Urothelium cell line (cell line): ENCODE results near the gene NEK6.
A peak's percentile ranks its signal among the peaks of the same experiment; 100 is the strongest.

Experiments used
- DNase-seq: peaks from one replicate; pipeline ENCODE4 v3.0.0; 2011; ENCODE audit warnings: low spot score, mixed read lengths
- FAIRE-seq: peaks from 2 replicates; lab custom pipeline; 2011; peaks lifted over from hg19 to GRCh38; lab: Jason Lieb, UNC

The NEK6 gene

DNA sequence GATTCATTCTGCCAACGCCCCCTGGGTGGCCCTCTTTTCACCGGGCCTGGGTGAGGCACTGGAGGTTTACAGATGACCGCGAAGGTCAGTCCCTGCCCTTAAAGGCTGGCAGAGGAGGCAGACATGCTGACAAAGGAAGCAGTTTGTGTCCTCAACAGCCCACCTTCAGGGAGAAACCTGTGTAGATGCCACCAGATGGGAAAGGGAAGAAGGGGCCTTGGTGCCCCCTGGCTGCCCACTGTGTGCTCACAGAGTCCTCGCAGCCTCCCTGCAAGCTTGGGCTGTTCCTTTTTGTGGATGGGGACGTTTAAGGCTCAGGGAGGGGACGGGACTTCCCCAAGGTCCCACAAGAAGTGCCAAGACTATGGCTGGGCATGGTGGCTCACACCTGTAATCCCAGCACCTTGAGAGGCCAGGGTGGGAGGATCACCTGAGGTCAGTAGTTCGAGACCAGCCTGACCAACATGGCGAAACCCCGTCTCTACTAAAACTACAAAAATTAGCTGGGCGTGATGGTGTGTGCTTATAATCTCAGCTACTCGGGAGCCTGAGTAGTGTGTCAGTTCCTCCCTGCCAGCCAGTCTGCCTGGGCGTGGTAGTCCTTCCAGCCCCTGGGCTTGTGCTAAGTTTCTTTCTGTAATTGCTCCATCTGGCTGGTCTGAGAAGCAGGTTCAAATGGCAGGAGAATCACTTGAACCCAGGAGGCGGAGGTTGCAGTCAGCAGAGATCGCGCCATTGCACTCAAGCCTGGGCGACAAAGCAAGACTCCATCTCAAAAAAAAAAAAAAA is 36.2 kb downstream of the NEK6 start:
- FAIRE-seq (no peak), DNase-seq (no peak)

DNA sequence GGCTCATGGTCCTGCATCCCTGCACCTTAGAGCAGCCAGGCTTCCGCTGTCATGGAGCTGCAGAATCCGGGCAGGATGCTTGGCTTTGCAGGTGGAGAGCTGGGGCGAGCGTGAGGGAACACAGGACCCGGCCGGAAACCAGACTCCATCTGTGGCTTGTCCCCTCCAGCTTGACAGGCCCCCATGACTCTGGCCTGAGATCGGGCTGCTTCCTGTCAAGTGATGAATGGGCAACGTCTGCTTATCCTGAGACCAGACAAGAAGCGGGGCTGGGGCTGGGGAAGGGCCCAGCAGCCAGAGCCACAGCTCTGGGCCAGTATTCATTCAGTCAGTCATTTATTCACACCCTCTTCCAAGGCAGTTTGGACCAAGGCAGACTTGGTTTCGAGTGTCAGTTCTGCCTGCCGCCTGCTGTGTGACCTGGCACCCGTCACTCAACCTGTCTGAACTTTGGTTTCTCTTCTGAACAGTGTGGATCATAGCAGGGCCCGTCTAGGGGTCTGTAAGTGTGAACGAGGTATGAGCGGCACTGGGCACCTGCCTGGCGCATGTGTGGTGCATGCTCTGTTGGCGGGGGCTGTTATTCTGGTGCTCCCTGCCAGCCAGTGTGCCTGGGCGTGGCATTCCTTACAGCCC is 37.5 kb downstream of the NEK6 start:
- DNase-seq (no peak), FAIRE-seq (no peak)

DNA sequence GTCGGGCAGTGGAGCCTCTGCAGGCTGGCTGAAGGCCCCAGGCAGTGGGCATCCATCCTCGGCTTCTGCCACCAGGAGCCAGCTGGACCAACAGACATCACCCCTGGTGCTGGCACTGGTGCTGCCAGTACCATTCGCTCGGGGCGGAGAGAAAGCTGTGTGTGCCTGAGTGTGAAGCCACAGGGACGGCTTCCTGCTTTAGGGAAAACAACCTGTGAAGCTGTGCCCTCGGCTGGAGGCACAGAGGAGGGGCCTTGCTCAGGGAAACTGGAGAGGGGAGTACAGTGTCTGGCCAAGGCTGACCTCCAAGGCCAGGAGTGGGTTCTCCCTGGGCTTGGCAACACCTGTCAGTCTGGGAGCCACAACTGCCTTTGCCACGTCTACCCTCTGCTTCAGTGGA is 38.3 kb downstream of the NEK6 start:
- DNase-seq (no peak), FAIRE-seq (no peak)

DNA sequence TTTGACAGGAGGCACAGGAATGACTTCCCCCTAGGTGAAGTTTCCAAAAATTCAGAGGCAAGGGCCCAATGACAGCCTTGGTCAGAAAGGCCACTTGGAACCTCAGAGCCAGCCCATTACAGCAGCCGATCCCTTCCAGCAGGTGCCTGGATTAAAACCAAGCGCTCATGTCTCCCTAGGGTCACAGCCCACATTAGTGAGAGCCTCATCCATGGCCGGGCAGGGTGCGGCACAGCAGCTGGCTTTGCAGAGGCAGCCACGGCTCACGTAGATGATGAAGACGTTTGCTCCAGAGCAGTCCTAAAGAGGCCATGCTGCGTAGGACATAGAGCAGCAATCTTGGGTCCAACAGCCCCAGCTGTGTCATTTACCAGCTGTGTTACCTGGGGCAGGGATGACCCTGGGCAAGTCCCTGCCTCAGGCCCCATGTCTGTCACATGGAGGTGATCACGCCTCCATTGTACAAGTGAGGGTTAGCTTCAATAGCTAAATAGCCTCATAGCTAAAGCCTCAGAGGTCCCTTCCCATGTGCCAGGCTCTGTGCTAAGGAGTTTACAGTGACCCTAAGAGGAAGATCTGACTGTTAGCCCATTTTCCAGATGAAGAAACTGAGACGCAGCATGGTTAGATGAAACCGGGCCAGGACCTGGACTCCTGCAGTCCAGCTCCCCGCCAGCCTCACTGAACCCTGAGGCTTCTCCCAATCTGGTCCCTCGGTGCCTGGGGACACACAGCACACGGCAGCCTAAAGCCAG is 39.2 kb downstream of the NEK6 start:
- DNase-seq (no peak), FAIRE-seq (no peak)

DNA sequence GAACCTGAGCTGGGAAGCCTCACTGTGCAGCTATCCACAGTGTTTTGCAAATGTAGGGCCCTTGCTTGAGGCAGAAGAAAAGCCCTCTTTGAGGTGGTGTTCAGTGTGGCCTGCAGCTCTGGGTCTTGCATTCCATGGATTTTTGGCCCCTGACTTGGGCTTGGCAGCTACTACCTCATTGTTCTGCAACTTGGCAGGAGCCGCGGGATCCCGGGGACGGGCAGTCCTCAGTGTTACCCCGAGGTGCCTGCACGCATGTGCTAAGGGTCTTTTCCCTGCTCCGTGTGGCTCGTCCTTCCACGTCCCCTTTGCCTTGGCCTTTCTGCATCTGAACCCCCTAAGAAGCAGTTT is 39.8 kb downstream of the NEK6 start:
- FAIRE-seq (no peak), DNase-seq (peak; percentile 89)

DNA sequence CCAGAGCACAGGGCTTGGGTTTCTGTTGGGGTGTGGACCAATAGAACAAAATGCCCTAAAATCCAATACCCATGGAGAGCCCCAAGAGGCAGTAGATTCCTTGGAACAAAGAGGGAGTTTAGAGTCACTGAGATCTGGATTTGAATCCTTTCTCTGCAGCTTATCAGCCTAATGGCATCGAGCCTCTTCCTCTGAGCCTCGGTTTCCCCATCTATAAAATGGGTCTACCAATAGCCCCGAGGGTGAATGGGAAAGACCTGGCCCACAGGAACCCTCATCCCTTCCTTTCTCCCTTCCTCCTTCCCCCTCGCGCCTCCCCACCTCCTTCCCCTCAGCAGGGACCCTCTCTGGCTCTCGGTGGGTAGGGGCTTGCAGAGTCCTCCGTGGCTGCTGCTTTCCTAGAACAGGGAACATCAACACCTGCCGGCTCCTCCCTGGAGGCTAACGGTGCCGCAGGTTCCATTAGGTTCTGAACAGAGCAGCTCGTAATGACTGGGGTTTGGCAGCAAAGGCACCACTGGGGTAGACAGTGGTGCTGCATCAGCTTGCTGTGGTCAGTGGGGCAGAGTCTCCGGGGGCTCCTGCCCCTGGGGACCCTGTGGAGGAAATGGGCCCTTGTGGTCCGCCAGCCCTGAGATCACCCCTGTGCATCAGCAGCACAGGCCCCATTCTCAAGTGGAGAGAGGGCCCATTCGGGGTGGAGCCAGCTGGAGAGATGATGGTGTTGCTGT is 40.3 kb downstream of the NEK6 start:
- FAIRE-seq (no peak), DNase-seq (no peak)

DNA sequence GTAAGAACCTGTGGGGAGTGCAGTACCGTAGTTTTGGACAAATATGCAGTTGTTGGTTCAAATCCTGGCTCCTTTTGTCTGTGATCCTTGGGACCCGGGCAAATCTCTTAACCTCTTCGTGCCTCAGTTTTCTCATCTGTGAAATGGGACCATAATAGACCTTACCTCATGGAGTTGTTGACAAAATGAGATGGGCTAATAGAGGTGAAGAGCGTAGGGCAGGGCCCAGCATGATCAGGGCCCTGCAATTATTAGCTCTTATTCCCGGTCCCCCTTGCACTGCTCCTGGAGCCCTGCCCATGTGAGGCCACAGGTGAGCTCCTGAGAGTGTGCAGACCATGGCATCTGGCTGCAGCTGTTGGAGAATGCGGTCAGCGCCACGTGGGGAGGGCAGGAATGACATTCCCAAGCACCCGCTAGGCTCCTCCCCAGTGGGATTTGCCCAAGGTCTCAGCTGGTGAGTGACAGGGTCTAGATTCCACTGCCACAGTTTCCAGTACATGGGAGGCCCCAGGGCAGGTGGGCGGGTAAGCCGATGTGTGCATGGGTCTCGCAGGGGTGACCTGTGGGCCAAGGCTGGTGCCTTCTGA is 41.0 kb downstream of the NEK6 start:
- FAIRE-seq, result no peak
- peak; percentile 56 for DNase-seq

DNA sequence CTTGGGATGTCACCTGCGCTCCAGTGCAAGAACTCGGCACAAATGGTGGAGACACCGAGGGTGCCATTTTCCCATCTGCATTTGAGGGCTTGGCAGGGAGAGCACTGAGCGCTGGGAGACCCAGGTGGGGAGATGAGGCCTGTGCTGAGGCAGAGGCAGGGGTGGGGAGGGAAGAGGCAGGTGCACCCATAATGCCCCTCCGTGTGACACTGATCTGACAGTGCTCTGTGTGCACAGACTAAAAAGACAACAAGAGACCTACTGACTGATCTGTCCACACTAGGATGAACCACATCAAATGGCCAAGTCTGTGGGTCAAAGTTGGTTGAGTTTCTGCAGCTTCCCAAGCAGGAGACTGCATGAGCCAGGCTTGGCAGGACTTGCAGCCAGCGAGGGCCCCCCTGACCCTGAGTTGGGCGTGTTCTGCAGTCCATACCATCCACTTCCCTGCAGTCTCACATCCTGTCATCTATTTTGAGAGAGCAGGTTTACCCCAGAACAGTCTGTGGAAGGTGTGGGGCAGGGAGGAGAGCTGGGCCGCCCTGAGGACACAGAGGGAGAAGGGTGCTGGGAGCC is 41.9 kb downstream of the NEK6 start:
- DNase-seq (no peak), FAIRE-seq (no peak)

DNA sequence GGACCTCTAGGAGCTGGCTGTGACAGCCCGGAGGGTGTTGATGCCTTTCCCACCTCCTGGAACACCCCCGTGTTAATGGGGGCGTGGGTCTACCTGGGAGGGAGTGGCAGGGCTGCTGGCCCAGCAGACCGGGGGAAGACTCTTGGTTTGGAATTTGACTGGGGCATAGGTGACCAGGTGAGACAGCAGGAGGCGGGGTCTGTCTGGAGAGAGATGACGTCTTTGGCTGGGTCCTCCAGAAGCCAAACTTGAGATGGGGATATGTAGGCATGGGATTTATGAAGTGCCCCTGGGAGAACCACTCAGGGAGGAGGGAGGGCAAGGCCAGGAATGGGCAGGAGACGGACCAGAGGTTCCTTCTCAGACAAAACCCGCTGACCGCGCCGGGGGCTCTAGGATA is 42.6 kb downstream of the NEK6 start:
- DNase-seq (no peak), FAIRE-seq (no peak)

DNA sequence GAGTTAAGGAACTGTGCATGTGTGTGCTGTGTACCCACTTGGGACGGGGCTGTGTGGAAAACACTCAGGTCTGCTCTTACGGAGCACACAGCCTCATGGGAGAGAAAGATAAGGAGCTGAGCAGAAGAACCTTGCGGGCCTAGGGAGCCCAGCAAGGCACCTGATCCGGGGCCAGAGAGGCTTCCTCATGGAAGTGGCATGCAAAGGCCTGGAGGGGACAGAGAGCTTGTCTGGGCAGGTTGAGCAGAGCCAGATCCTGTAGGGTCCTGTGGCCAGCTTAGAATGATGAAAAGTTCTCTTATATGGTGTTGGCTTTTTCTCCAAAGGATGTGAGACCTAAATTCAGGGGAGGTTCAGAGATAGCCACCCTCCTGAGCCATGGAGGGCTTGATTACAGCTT is 45.2 kb downstream of the NEK6 start:
- no peak for DNase-seq
- no peak for FAIRE-seq

DNA sequence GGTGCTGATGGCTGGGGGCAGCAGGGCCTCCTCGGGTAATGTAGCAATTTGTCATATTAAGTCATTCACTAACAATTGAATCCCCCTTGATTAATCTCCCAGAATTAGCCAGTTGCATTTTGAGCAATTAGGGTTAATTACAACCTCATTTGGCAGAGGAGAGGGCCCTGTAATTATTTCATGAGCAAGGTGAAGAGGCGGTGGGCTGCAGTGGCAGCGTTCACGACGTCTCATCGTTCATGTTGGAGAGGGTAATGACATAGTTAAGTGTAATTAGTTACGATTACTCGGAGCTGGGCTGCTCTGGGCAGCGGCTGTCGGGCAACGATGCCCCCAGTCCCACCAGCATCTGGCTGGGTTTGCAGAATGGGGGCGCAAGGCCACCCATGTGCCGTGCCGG is 46.0 kb downstream of the NEK6 start:
- no peak for DNase-seq
- FAIRE-seq, result no peak

DNA sequence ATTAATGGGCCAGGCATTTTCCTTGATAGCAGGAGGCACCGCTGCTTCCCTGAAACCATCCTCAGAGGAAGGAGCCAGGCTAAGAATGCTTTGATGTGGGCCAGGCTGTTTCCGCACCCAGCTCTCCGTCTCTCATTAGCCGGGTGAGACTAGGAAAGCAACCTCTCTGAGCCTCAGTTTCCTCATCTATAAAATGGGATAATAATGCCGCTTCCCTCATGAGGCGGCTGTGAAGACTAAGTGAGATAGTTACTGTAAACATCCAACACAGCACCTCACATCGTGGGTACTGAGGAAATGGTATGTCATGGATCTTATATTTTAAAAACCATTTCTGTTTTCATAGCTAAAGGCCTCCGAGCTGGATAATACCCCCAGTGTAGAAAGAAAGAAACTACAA is 46.5 kb downstream of the NEK6 start:
- FAIRE-seq, result no peak
- DNase-seq, result no peak

DNA sequence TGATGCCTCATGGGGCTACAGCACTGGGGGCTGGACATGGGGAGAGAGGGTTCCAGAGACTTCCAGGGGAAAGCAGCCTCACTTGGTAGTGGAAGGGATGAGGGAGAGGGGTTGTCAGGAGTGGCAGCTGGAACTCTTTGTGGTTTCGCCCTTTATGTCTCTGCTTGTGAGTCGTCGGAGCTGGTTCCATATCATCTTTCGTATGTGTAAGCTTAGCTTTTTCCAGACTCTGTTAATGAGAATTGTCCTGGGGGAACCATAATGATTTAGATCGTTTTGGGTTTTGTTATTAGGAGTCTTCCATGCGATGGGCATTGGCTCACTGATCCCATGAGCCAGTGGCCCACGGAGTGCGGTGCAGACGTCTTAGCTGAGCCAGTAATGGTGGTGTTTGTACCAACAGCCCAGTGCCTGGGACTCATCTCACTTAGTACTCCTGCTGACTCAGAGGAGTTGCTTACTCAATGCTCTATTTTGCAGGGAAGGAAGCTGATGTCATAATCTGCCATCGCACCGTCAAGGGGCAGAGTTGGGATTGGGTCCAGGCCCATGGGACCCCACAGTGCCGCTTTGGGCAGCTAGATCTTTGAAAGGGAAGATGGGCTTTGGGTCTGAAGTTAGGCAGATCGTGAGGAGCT is 48.5 kb downstream of the NEK6 start:
- DNase-seq, result peak; percentile 73

DNA sequence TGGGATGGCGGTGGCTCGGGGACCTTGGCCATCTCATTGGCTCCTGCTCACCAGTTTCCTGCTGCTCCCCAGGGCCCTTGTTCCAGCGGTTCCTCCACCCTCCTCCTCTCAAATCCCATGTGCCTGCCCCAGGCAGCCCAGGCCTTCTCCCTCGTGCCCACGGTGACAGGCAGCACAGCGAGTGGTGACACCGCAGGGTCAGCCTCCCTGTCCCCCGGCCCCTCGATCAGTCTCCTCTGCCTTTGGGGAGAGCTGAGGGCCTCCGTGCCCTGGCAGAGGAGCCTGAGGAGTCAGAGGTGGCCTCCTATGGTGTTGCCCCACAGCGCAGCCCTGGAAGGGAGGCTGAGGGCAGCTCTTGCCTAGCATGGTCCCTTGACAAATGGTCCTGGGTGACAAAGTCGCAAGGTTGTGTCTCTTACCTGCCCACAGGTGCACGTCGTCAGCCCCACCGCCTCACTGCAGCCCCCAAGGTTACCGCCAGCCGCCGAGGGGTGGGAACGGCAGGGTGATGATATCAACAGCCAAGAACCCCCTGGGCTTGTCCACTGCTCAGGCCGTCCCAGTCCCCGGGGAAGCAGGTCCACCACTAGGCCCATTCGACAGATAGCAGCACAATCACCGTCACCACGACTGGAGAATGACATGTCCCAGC is 49.8 kb downstream of the NEK6 start:
- FAIRE-seq, result no peak
- no peak for DNase-seq

More for the DNA sequence above, 48.5 kb downstream of the NEK6 start:
- FAIRE-seq, result no peak

DNA sequence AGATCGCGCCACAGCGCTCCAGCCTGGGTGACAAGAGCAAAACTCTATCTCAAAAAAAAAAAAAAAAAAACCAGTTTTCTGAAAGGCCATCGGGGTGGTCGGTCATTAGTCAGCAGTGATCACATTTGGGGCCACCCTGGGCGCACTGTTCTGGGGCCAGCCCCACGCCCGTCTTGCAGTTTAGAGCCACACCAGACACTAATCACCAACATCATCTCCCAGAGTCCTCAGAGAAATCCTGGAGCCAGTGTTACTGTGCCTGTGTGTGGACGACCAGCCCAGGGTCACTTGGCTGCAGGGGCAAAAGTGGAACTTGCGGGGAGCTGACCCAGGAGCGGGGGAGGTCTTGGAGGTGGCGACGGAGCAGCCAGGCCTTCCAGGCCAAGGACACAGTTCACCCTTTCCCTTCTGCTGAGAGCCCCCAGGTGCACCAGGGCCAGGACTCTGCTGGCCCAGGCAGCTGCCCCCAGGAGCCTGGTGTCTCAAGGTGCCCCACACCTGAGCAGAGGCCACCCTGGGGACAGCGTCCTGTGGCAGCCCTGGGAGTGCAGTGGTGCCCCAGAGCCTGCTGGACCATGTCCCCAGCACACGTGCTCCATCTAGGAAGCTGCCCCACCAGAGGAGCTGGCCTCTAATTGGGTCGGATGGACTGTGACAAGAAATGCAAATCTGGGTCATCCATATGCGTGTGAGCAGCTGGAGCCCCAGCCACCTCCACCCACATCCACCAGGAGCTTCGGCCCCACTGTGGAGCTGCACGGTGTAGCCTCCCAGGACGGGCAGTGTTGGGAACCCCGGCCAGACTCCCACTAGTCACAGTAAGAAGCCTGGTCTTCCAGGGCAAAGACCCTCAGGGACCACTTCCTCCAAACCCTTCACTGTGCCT is 51.1 kb downstream of the NEK6 start:
- DNase-seq (no peak), FAIRE-seq (no peak)

DNA sequence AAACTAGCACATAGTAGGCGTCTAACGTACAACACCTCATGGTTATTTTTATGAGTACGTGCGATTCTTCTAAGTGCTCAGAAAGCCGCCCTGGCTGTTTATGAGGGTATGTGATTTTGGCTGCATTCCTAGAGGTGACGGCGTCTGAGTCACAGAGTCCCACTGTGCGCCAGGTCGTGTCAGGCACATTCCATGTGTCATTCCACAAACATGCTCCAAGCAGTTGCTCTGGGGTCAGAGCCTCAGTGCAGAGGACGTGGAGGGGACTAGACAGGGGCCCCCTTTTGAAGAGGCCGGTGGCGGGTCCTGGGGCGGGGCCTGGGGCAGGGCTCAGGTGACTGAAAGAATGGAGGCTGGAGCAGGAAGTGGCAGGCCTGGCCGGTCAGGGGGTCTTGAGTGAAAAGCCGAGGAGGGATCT is 51.9 kb downstream of the NEK6 start:
- FAIRE-seq (peak; percentile 73), DNase-seq (peak; percentile 91)

DNA sequence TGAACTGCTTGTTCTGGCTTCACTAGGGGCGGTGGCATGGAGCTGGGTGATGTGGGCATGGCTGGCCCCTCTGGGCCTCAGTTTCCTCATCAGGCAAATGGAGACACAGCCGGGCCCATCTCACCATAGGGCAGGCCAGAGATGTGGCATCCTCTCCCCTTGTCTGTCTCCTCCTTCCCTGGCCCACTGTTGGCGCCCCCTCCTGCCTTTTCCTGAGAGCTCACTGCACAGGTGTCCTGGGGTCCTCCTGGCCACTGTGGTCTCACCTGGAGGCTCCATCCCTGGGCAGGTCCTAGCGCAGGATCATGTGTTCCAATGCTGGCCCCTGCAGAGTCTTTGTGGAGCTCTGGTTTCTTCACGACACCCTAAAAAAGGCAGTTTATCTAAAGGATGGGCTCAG is 53.5 kb downstream of the NEK6 start:
- no peak for DNase-seq
- no peak for FAIRE-seq
